Stimulated activated CD8-positive, alpha-beta memory T cell treated with anti-CD3 and anti-CD28 coated beads, Interleukin-12 subunit alpha, Interleukin-12 subunit beta, amount 100 ng/mL, for 1 hour (primary cell): Measurements from ENCODE around the gene COL4A2.
"Not testable (repeated sequence)": the region's sequence is repeated elsewhere in the genome, so short reads cannot be mapped to it uniquely, and the experiment has no call there.

Experiments used
- DNase-seq: peaks from one replicate; pipeline ENCODE4 v3.0.0-alpha.2; 2020; ENCODE audit warnings: low read depth

The COL4A2 gene

DNA sequence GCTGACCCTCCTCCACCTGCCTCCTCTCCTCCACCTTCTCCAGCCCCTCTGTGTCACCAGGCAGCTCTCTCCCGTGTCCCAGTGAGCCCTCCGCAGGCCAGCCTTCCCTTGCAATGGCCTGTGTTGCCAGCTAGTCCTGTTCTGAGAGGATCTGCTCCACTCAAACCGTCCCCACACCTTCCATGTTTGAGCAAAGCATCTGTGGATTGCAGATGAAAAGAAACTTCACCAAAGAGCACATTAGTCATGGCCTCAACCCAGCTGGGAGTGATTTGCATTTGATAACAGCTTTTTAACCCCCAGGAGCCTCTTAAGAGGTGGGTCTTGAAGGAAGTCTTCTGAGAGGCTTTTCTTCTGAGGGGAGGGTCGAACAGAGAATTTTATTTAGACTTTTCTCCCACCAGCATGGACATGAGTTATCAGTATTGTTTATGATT lies 72.8 kb downstream of the COL4A2 start:
- DNase-seq = no peak

GRCh38 chr13:110380359-110381028 lies 73.4 kb downstream of the COL4A2 start:
- DNase-seq = no peak

- no peak for DNase-seq
These were observed 73.9 kb downstream of the COL4A2 start for GRCh38 chr13:110381029-110381360.

DNA sequence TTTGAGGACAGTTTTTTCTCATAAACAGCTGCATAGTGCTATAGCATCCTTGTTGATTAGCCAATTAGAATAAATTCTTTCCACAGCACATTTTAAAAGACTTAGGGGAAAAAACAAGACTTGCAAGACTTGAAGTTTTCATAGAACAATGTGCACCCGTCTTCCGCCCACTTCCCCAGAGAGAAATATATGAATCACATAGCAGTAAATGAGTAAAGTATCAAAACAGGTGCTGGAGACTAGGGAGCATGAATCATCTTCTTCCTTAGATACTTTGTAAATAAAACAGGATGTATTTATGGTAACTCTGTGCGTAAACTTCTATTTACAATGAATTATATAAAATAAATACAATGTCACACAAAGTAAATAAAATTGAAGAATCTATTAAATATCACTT lies 75.1 kb downstream of the COL4A2 start:
- DNase-seq = no peak

DNA sequence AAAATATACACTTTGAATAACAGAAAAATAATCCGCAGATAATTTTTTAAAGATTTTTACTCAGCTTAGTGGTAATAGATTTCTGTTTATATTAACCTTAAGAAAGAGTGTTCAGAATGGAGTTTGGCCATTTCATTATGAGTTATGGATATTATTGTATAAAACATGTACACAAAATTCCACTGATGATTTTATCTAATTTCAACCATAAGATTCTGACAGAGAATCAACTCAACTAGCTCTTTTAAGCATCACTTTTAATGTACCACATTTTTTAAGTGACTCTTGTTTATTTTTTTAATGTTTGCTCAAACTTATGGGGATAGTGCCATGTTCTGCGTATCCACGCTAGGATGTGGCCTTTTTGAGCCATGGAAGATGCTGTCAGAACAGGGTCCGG lies 75.7 kb downstream of the COL4A2 start:
- no peak for DNase-seq

DNA sequence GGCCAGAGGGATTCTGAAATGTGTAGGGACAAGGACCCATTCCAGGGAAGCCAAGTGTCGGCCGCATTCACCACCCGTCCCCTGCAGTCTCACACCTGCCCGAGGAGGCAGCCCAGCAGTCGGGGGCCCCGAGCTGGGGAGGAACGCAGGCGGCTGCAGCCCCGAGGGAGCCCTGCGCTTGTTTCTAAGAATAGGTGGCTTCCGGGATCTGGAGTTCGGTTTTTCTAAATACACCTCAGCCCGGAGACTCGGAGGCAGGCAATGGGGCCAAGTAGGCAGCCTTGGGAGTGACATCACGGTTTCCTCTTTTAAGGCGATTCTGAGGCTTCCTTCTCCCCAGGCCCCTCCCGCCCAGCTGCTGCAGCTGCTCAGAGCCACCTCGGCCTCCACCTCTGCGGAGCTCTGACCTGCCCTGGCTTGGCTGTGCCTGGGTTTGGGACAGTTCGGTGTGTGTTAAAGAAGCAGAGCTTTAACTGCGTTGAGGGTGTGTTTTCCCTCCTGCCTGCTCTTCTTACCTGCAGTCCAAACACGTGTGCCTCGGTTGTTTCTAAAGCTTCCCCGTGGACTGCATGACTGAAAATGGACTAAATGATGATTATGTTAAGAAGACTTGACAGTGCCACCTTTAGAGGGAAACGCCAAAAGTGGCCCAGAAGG lies 80.5 kb downstream of the COL4A2 start:
- DNase-seq = no peak

- DNase-seq = no peak
These were observed 81.2 kb downstream of the COL4A2 start for GRCh38 chr13:110388108-110388943.

DNA sequence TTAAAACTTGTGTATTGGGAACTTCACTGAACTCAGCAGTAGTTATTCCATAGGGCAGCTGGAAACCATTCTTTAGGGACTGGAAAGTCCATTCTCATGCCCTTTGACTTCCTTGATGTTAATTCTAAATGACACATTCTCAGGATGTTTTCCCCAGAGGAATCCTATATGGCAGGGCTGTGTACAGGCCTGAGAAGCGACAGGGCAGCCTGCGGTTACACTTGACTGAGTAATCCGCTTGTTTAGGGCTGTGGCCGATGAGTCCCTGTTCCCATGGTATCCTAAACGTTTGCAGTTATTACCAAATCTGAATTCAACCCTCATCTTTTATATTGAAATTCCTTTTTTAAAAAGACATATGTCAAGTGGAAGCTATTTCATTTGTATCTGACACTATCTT lies 83.5 kb downstream of the COL4A2 start:
- DNase-seq = no peak

- no peak for DNase-seq
These were observed 84.2 kb downstream of the COL4A2 start for GRCh38 chr13:110391273-110391672.

DNA sequence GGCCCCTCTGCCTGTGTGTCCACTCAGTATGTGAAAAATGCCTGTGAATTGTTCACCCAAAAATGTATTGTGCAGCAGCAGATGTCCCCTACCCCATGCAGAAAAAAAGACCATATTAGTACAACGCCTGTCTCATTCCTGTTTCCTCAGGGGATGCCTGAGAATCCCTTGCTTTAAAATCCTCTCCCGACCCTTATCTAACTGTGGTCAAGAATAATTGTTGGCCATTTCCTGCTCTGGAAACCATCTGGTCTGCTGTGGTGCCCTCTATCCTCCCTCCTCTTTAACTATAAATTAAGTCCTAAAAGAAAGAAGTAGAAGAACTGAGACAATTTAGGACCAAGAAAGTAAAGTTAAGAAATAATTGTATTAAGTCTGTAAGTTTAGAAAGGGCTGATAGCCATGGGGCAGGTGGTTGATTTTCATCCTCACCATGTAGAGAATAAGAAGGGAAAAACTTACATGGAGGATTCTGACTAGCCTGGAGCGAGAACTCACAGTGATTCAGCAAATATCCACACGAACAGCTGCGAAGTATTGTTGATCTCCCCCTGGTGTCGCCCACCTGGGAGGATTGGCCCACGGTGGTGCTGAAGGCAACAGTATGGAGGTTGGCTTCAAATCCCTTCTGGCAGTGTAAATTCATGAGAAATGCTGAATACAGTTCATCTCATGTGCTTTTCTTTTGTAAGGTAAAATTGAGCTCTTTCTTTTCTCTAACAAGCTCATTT lies 85.6 kb downstream of the COL4A2 start:
- no peak for DNase-seq

GRCh38 chr13:110393761-110394160 lies 86.7 kb downstream of the COL4A2 start:
- DNase-seq = no peak

DNA sequence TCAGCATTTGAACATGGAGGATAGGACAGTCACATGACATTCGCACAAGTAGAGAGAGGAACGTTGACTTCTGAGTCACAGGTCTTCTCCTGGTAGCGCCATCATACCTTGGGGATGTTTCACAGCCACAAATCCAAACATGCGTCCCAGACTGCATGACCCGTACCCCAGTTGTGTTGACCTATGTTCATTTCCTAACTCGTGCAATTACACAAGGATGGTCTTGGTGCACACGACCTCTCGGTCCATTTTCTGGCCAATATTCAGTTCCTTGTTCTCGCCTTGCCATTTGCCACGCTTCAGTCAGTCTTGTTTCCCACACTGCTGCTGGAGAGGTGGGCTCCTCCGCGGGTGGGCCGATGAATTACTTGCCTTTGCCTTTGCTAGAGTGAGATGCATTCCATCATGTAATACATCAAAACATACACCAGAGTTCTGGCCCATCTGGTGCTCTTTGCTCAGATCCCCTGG lies 87.3 kb downstream of the COL4A2 start:
- no peak for DNase-seq

- DNase-seq = not testable (repeated sequence)
These were observed 88.5 kb downstream of the COL4A2 start for GRCh38 chr13:110395616-110396015.

DNA sequence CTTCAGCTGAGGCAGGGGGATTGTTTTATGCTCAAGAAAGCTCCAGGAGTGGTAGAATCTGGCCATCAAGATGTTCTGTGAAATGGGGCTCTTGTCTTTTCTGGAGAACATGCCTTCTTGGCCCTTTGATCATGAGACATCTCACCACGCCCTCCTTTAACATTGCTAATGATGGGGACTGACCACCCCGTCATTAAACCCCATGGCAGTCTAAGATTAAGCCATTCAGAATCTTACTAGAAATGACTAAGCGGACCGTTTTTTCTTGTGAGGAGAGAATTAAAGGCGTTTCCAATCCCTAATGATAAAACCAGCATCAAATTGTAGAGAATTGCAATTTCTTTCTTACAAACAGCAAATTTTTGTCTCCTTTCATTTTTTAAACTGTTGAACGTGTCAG lies 89.4 kb downstream of the COL4A2 start:
- no peak for DNase-seq

DNA sequence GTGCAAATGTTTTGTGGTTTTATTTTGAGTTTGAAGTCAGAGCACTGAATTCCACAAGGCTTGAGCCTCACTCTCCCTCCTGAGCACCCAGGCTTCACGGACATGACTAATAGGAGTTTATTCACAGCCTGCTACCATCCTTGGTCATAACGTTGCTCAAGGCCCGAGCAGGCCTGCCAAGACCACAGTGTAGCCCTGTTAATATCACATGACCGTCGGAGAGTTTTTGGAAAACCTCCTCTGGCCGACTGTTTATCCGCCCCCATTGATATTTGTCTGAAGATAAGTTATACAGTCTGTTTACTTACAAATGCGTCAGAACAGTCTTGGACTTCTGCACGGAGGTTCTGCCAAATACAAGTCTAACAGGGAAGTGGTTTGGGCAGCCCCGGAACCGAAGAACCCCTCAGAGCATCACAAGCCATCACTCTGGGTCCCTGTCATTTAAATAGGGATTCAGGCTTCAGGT lies 89.9 kb downstream of the COL4A2 start:
- DNase-seq = no peak

- DNase-seq = no peak
These were observed 90.5 kb downstream of the COL4A2 start for GRCh38 chr13:110397436-110398115.

DNA sequence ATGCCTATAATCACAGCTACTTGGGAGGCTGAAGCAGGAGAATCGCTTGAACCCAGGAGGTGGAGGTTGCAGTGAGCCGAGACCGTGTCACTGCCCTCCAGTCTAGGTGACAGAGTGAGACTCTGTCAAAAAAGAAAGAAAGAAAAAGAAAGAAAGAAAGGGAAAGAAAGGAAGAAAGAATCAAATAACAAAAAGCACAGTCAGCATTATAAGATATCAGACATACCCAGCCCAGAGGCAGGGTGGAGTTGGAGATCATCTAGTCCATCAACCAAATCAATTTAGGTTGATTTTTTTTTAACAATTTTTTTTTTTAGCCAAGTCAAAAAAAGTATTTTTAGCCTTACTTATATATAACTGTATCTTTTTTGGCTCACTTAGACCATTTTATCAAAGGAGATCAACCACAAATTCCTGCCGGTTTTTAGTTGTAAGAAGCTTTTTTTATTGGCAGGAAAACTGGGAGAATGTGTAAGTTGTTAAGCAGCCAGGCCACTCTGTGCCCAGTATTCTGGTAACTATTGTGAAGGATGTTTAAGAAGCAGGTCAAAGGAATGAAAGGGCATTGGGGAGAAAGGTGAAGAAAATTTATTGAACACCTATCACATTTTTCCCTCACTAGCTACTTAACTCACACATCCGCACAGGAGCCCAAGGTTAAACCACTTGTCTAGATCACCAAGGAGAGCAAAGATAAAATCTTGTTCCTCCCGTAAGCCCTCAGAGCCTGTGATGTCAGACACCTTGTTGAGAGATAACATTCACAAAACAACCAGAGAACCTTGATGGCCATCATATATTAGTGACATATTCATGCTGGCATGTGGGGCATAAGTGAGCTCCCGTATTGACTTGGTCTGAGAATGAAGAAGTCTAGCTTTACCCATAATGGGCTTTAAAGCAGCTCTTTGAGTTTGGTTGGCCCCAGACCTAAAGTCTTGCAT lies 91.8 kb downstream of the COL4A2 start:
- DNase-seq = no peak

DNA sequence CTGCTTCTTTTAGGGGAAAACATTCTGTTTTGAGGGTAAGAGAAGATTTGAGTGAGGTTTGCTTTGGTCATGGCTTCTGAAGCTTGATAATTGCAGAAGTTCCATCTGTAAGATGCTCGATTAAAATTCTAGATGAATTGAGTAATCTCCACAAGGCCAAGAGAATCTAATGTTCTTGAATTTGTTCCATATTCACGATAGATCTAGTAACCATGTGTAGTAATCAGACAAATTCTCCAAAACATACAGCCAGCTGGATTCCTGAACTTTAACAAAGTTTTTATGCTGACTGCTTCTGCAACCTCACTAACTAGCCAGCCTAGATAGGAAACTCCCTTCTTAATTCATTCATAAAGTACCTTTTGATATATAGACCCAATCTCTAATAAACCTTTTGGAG lies 92.7 kb downstream of the COL4A2 start:
- DNase-seq = no peak

DNA sequence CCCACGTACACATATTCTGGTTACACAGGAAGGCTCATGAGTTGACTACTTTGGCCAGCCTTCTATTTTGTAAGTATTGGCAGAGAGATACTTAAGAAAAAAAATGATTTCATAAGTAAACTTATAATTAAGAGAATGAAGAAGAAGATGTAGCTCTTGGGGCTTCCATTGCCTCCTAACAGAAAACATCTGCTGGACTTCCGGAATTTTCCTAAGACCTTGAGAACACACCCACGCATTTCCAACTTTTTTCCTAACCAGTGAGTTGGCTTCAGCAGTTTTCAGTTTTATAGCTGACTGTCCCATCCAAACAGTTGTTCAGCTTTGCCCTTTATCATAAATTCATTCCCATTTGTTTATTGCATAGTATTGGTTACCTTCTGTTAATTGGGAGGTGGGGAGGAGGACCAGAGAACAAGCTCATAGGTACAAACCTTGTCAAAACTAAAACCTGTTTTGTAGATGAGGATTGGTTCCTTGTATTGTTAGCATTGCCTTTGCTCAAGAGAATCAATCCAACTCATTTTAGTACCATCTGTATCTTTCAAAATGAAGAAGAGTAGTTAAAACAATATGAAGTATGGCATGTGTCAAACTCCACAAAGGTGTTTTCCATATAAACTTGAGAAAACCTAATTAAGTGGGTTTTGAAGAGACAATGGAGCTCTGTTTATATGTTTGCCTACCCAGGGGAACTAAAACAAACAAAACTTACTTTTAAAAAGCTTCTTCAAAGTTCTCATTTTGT lies 93.9 kb downstream of the COL4A2 start:
- DNase-seq = no peak
